Endothelial cell of umbilical vein (primary cell): ENCODE measurements around the gene ADD1. TPM values are rescaled to one million over a fixed set of nuclear protein-coding genes. Genes with fewer than 3 reads are reported as not detected.

Experiments used
- BruUV-seq: library from RNA; stranded (reverse); fragments of 400-500 nt; replicated peaks from 2 replicates; lab custom pipeline; 2021; lab: Mats Ljungman, UMichigan
- CTCF ChIA-PET: fragments of 300-600, 350-600 bp; sonication (Branson Sonifier 250); formaldehyde crosslinking; loops from one replicate; lab custom pipeline; 2021; ENCODE audit warnings: antibody characterized with exemption, inconsistent platforms; lab: Charles Lee
- POLR2A ChIA-PET: fragments of 300-600, 350-600 bp; sonication (Branson Sonifier 250); formaldehyde crosslinking; loops from one replicate; lab custom pipeline; 2021; ENCODE audit warnings: antibody characterized with exemption, inconsistent platforms; lab: Charles Lee
- DNase-seq: peaks from one replicate; pipeline ENCODE4 v3.0.0-alpha.2; 2011; ENCODE audit warnings: low read depth, low spot score
- FAIRE-seq: peaks from 2 replicates; lab custom pipeline; 2011; peaks lifted over from hg19 to GRCh38; lab: Jason Lieb, UNC
- H2AFZ ChIP-seq: 2 replicates; pipeline ENCODE4 v1.6.0; 2012; ENCODE audit warnings: low read depth, low read length, control low read depth, inconsistent platforms
- H3K27ac ChIP-seq: 2 replicates; pipeline ENCODE4 v1.5.1; 2011; ENCODE audit warnings: low read depth, mild to moderate bottlenecking, control low read depth, low read length, moderate library complexity; ENCODE audit not compliant: insufficient read depth
- H3K27me3 ChIP-seq, 2 experiments: 2 replicates each; pipeline versions ENCODE4 v1.6.0 to v1.6.1; 2011; ENCODE audit warnings: low read length in 2 of 2, mixed read lengths in 1 of 2; ENCODE audit not compliant: control insufficient read depth in 2 of 2, insufficient read depth in 2 of 2
- H3K36me3 ChIP-seq, 2 experiments: 2 replicates in 1 of 2; 3 replicates in 1 of 2; pipeline ENCODE4 v1.5.1; 2011; ENCODE audit warnings: low read length in 2 of 2, mild to moderate bottlenecking in 1 of 2, moderate library complexity in 1 of 2; ENCODE audit not compliant: control insufficient read depth in 2 of 2, insufficient read depth in 2 of 2; ENCODE audit errors: extremely low read depth in 1 of 2
- H3K4me1 ChIP-seq: 3 replicates; pipeline ENCODE4 v1.5.1; 2011; ENCODE audit warnings: mild to moderate bottlenecking, low read length; ENCODE audit not compliant: control insufficient read depth, insufficient read depth; ENCODE audit errors: extremely low read depth
- H3K4me2 ChIP-seq: 2 replicates; pipeline ENCODE4 v1.6.1; 2011; ENCODE audit warnings: low read length, control low read depth, mixed read lengths; ENCODE audit not compliant: insufficient read depth
- H3K4me3 ChIP-seq, 3 experiments: fragments of 200-600 bp in 1 of 3; sonication (generic), shearing (Covaris generic) in 1 of 3; replicated peaks in 1 of 3; 2 replicates each; pipeline ENCODE4 v1.5.1; 2011 to 2016; ENCODE audit warnings: control low read depth in 3 of 3, low read length in 3 of 3, mild to moderate bottlenecking in 2 of 3, inconsistent platforms in 1 of 3, low read depth in 1 of 3, moderate library complexity in 1 of 3; ENCODE audit not compliant: insufficient read depth in 1 of 3
- H3K79me2 ChIP-seq: 2 replicates; pipeline ENCODE4 v1.6.0; 2012; ENCODE audit warnings: low read length, inconsistent platforms; ENCODE audit not compliant: control insufficient read depth, insufficient read depth
- H3K9ac ChIP-seq: replicated peaks from 2 replicates; pipeline ENCODE3; 2011; ENCODE audit warnings: low read length, control low read depth; ENCODE audit not compliant: insufficient read depth; ENCODE audit errors: extremely low read depth
- H3K9me1 ChIP-seq: replicated peaks from 3 replicates; pipeline ENCODE4 v1.6.0; 2011; ENCODE audit warnings: mild to moderate bottlenecking, low read length; ENCODE audit not compliant: control insufficient read depth, insufficient read depth; ENCODE audit errors: extremely low read depth
- H3K9me3 ChIP-seq: replicated peaks from 2 replicates; pipeline ENCODE4 v1.5.1; 2012; ENCODE audit warnings: low read length, inconsistent platforms; ENCODE audit not compliant: control insufficient read depth, insufficient read depth
- H4K20me1 ChIP-seq: replicated peaks from 2 replicates; pipeline ENCODE3; 2011; ENCODE audit warnings: mild to moderate bottlenecking, low read length; ENCODE audit not compliant: control insufficient read depth, insufficient read depth; ENCODE audit errors: extremely low read depth
- CTCF ChIP-seq, 2 donors: IDR thresholded peaks; 1 replicate in 1 of 2; 2 replicates in 1 of 2; pipeline ENCODE4 v1.5.1; 2011; ENCODE audit warnings: low read length in 2 of 2, mild to moderate bottlenecking in 2 of 2, moderate library complexity in 2 of 2, control low read depth in 1 of 2, inconsistent platforms in 1 of 2, low read depth in 1 of 2; ENCODE audit not compliant: insufficient read depth in 1 of 2; ENCODE audit errors: extremely low read depth in 1 of 2
- EZH2 ChIP-seq: IDR thresholded peaks from 2 replicates; pipeline ENCODE4 v1.6.1; 2012; ENCODE audit warnings: borderline replicate concordance, low read depth, mild to moderate bottlenecking, moderate library complexity, low read length, inconsistent platforms; ENCODE audit not compliant: severe bottlenecking
- FOS ChIP-seq: IDR thresholded peaks from 2 replicates; pipeline ENCODE4 v1.6.1; 2011; ENCODE audit warnings: mild to moderate bottlenecking, low read length, moderate library complexity, borderline replicate concordance; ENCODE audit not compliant: insufficient read depth
- GATA2 ChIP-seq: IDR thresholded peaks from 2 replicates; pipeline ENCODE4 v1.7.0; 2011; ENCODE audit warnings: low read depth, mild to moderate bottlenecking, moderate library complexity, mixed read lengths, low read length; ENCODE audit not compliant: insufficient read length, insufficient read depth
- JUN ChIP-seq: IDR thresholded peaks from 2 replicates; pipeline ENCODE4 v1.6.1; 2011; ENCODE audit warnings: borderline replicate concordance, low read depth; ENCODE audit not compliant: insufficient read length, insufficient read depth
- MAX ChIP-seq: IDR thresholded peaks from 2 replicates; pipeline ENCODE4 v1.6.1; 2011; ENCODE audit not compliant: insufficient read depth, insufficient read length
- MYC ChIP-seq: IDR thresholded peaks from one replicate; pipeline ENCODE4 v1.6.1; 2011; ENCODE audit warnings: mild to moderate bottlenecking, low read depth, low read length
- POLR2A ChIP-seq: IDR thresholded peaks from 2 replicates; pipeline ENCODE4 v1.6.1; 2012; ENCODE audit warnings: low read depth, mild to moderate bottlenecking, control low read depth, low read length
- POLR2AphosphoS5 ChIP-seq: IDR thresholded peaks from 2 replicates; pipeline ENCODE4 v1.6.1; 2012; ENCODE audit warnings: low read depth, mild to moderate bottlenecking, control low read depth, low read length, moderate library complexity; ENCODE audit not compliant: insufficient read depth
- dilution Hi-C: fragments of 300-500 bp; cut with MboI; formaldehyde crosslinking; loops from one replicate; pipeline ENCODE4 v1.15.0; 2019; ENCODE audit warnings: low sequenced_read_pairs; ENCODE audit not compliant: extremely low pct_ligation_motif_present
- intact Hi-C: fragments of 100-400 bp; cut with micrococcal nuclease; formaldehyde crosslinking; loops from one replicate; pipeline ENCODE4 v1.10.0; 2022
- polyA plus RNA-seq, 4 experiments: library from polyadenylated mRNA; depleted of rRNA in 3 of 4; stranded (reverse) in 3 of 4; unstranded in 1 of 4; fragments of >200 nt; gene quantifications; 2 replicates each; pipeline versions ENCODE4 v1.2.1 to v1.2.3, GENCODE V29; 2011 to 2012; ENCODE audit warnings: missing spikeins in 1 of 4
- total RNA-seq: library from RNA; stranded (reverse); gene quantifications from 2 replicates; pipeline ENCODE4 v1.2.3, GENCODE V29; 2021

ADD1 gene
- total and polyA plus RNA-seq, 2 donors (not counting 3 experiments of a cell fraction or from before 2014, with no cell fraction given) = 219 to 305 TPM

- no peak overlapping the region for H2AFZ ChIP-seq
- H3K9me1 ChIP-seq = no peaks in the 10 kb centered on the region
- H3K79me2 ChIP-seq = no peaks in the 10 kb centered on the region
- BruUV-seq = no TSS peak
- FAIRE-seq (no peak), DNase-seq (no peak)
- H3K27me3 ChIP-seq = no peaks in the 10 kb centered on the region
- no peak overlapping the region for H3K4me3 ChIP-seq
- dilution Hi-C loops = no loop called here
- no peak overlapping the region for H3K27ac ChIP-seq
- H4K20me1 ChIP-seq = no peaks in the 10 kb centered on the region
- TF ChIP-seq CTCF (IDR thresholded peaks at IDR 0.05; ENCODE audit: extremely low read depth in 1 of 2, insufficient read depth in 1 of 2, low read depth in 1 of 2, low read length in 2 of 2) = no peak
- TF ChIP-seq FOS = no peak
- no peak for TF ChIP-seq GATA2
- no peak for TF ChIP-seq EZH2
- no peak for TF ChIP-seq POLR2A
- TF ChIP-seq MAX = no peak
- TF ChIP-seq JUN = no peak
- no peak for TF ChIP-seq POLR2AphosphoS5
- no peak for TF ChIP-seq MYC
- ChIA-PET CTCF (no interaction called here), POLR2A (no interaction called here)
- peaks cover 24 to 63% of the 10 kb centered on the region in 2 experiments for H3K36me3 ChIP-seq
- intact Hi-C loops = no loop called here
- no peaks in the 10 kb centered on the region for H3K4me1 ChIP-seq
- no peaks in the 10 kb centered on the region for H3K9me3 ChIP-seq
- no peak overlapping the region for H3K9ac ChIP-seq
- no peak overlapping the region for H3K4me2 ChIP-seq
Observed at GRCh38 chr4:2907706-2908293, 64.2 kb downstream of the ADD1 start.
